ENCODE data around the gene CHST3.
"Not testable (repeated sequence)": the region's sequence is repeated elsewhere in the genome, so short reads cannot be mapped to it uniquely, and the experiment has no call there.

CHST3 gene

DNA sequence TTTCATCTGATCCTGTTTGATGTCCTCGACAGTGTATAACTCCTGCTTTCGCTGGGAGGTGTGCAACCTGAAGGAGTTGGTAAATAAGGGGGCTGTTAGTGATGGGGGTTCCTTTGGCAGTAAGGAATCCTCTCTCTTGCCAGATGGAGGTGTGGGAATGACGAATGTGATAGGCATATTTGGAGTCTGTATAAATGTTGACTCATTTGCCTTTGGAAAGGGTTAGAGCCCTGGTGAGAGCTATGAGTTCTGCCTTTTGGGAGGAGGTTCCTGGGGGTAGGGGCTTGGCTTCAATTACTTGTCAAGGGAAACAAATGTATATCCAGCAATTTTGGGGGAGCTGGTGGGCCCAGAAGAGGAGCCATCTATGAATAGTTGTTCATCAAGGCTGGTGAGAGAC, 11.4 kb upstream of the CHST3 start:
- no peak for DNase-seq

DNA sequence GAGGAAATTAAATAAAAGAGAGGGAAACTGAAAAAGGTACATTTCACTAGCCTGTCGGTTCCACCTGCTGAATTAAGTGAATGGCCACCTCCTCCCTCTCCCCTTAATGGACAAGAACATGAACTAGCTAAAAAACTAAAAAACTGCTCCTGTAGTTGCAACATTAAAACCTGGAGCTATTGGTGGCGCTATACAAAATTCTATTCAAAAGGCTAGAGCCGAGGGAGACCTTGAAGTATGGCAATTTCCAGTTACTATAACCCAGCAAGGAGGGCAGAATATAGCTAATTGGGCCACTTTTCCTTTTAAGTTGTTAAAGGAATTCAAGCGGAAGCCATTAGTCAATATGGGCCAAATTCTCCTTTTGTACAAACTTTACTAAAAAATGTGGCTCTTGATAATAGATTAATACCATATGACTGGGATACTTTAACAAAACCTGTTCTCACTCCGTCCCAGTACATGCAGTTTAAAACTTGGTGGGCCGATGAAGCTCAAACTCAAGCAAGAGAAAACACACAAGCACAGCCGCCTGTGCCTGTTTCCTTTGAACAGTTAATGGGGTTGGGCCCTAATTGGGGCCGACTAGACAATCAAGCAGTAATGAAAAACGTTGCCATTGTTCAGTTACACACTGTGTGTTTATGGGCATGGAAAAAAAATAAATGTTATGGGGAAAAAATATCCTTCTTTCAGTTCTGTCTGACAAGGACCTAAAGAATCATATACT, 6.5 kb upstream of the CHST3 start:
- no peak for DNase-seq

DNA sequence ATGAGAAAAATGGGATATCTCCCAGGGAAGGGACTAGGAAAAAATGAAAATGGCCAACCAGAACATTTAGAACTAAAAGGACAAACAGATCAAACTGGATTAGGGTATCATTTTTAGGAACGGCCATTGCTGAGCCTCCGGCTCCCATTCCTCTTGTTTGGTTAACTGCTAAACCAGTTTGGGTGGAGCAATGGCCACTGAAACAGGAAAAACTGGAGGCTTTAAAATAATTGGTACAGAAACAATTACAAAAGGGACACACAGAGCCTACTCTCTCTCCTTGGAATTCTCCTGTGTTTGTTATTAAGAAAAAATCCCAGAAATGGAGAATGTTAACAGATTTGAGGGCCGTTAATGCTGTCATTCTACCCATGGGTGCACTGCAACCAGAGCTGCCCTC, 4.7 kb upstream of the CHST3 start:
- DNase-seq, result no peak

DNA sequence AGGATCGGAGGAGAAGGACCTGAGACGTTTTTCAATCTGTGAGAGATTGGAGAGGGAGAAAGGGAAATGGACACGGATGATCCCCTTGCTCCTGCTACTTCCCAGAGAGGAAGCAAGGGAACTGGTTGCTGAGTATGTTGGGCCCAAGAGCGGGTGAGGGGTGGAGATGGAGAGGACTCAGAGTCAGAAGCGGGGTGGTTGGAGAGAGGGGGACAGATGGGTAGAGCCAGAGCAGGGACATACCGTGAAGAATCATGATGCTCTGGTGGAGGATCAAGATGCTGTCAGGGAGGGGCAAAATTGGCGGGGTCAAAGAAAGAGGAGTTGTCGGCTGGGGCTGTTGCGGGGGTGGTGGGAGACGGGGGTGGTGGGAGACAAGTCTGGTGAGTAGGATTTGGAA, 2.4 kb upstream of the CHST3 start:
- DNase-seq, result no peak

DNA sequence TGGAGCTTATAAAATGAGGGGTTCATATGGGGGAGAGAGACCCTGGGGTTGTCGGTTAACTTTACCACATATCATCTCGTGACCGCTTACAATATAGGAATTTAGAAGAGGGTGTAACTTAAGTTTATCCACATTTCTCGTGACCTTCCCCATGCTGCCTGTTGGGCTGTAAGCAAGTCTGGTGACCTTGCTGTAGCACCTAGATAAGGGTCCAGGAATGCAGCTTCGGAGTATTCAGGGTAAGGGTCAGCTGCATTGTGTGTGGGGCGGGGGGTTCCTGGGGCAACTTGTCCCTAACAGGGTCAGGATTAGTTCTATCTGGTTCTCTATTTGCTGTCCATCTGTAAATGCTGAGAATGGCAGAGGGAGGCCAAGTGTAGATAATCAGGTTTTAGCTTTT, 1.3 kb upstream of the CHST3 start:
- DNase-seq, result no peak

DNA sequence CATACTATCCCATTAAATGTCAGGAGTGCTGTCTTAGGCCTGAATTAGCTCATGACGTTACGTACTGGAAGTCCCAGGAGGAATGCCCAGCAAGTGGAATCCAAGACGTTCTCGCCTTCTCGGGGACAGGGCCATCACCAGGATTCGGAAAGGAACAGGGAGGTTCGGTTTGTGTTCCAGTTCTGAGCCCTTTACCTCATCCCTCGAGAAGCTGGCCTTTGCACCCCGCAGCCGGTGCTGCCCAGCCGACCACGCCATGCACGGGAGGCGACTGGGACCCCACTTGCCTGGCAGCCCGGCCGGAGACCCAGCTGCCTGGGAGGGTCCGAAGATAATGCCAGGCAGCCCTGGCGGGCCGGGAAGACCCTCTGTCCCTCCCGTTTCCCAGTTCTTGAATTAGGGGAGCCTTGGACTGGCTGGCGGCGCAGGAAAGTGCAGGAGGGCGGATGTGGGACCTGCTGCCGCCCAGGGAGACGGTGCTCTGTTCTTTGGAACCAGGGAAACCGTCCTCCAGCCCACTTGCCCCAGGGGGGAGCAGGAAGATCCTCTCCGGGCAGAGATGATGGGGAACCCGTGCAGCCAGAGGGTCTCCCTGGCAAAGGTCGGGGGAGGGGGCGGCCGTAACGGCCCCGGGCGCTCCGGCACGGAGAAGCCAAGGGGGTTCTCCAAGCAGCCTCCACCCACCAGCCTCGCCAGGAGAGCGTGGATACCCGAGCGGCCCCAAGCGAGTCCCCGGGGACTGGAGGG, 671 bp upstream of the CHST3 start:
- DNase-seq, result no peak

DNA sequence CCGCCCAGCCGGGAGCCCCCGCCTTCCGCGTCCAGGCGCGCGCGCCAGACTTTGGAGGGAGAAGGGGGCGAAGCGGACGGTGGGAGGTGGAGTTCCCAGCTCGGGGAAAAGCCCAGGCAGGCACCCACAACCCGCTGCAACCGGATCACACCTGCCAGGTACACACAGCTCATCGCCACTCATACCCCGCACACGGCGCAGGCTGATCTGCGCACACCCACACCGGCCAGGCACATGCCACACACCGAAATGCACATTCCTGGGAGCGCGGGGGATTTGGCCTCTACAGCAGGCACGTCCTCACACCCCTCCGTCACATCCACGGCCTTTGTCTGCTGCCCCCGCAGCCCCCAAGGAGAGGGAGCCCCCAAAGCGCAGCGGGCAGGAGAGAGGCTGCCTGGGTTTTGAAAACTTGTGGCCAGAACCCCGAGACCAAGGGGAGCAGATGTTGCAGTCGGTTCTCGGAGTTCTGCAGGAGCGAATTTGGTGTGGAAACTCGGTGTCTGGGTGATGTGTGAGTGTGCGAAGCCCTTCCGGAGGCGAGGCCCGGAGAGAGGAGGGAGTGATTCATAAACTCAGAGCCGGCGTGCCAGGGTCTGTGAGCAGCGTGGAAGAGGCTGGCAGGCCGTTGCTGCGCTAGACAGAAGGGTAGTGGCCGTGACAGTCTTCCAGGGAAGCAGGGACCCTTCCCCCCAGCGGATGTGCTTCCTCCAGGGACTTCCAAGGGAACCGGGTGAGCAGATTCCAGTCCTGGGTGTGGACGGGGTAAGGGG, 734 bp downstream of the CHST3 start:
- DNase-seq, result no peak

DNA sequence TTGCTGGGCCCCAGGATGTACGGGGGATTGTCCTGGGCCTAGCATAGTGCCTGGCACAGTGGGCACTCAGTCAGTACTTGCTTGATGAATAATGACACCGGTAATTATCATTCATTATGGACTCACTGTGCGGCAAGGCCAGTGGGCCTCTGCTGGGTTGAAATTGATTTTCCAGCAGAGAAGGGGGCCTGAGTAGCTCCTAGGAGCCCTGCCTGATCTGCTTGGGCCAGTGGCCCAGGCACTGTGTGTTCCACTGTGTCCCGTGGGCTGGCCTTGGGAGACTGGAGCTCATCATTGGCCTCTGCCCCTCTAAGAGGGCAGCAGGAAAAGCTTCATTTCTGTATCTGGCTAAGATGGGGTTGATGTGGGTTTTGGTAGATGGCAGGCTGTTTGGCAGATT, 1.4 kb downstream of the CHST3 start:
- no peak for DNase-seq

DNA sequence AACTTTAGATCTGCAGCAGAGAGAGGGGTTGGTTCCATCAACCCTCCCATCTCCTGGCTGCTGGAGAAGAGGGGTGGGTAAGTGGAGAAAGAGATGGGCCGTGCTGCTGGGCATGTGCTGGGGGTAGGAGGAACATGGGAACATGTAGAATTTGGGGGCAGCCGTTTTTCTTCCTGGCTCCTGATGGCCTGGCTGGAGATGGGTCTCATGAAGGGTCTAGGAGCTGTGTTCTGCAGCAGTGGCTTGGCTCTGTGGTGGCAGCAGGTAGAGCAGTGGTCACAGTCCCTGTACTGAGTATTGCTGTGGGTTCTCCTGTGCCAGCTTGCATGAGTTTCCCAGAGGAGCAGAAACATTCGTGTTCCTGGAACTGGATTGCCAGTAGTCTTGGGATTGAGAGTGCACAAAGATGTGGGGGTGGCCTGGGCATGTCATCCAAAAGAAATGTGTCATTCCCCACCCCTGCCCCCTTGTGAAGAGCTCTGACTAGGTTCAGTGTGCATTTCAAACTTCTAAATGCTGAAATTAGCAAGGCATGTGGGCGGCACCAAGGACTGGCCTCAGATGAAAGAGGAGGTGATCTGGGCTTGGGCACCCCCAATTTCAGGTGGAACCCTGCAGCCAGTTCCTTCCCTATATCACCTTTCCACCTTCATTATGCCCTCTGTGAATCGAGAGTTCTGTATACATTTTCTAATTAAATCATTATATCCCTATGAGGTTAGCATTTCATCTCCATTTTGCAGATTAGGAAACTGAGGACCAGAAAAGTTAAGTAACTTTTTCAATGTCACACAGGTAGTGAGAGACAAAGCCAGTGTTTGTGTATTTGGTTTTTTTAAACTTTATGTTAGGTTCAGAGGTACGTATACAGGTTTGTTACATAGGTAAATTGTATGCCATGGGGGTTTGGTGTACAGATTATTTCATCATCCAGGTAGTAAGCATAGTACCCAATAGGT, 2.1 kb downstream of the CHST3 start:
- no peak for DNase-seq

DNA sequence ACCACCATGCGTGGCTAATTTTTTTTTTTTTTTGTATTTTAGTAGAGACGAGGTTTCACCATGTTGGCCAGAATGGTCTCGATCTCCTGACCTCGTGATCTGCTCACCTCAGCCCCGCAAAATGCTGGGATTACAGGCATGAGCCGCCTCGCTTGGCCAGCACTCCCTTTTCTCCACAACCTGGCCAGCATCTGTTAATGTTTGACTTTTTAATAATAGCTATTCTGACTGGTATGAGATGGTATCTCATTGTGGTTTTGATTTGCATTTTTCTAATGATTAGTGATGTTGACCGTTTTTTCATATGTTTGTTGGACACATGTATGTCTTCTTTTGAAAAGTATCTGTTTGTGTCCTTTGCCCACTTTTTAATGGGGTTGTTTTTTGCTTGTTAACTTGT, 3.8 kb downstream of the CHST3 start:
- DNase-seq, result not testable (repeated sequence)

DNA sequence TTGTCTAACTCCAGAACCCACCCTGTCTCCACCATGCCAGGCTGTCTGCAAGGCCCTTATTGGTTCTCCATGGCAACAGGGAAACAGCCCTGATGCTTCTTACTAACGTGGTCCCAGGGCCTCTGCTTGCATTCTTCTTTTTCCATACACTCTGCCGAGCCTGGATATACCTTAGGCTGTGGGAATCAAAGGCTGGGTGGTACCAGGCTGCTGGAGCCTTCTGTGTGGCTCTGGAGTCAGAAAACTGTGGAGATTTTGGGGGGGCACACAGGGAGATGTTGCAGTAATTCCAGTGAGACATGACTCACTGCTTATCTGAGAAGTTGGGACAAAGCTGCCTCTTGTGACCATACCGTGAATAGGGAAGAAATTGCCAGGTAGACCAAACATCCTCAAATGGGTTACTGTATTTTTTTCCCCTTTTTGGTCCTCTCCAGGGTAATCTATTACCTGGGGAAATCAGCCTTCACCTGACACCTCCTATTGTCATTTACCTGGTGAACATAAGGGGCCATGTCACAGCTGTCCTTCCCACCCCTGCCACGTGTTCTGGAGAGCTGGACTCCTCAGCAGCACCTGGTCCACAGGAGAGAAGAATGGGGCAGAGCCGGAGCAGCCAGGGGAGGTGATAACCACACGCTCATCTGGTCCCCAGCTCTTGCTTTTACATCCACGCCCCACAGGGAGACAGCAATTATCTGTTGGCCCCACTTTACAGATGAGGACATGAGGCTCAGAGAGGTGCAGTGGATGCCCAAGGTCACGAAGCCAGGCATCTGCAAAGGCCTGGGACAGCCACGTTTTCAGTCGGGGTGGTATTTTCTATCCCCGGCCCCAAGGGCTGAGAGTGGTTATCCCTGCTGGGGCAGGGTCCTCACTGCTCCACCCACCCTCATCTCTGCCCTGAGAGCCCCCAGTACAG, 4.6 kb downstream of the CHST3 start:
- DNase-seq, result no peak

DNA sequence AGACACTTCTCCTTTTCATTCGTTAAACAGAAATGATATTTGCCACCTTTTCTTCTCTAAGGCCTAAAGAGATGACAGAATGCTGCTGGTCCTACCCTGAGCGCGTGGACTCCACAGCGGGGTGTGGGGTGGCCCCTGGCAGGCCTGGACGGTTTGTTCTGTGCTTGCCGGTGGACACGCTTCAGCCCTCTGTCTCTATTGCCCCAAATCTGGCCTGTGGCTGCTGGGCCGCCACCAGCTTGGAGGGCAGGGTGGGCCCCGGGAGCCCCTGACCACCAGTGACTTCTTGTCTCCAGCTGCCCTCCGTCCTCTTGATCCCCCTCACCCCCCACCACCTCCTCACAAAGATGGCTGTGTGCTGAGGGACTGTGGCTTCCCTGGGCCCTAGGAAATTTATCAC, 5.7 kb downstream of the CHST3 start:
- no peak for DNase-seq

DNA sequence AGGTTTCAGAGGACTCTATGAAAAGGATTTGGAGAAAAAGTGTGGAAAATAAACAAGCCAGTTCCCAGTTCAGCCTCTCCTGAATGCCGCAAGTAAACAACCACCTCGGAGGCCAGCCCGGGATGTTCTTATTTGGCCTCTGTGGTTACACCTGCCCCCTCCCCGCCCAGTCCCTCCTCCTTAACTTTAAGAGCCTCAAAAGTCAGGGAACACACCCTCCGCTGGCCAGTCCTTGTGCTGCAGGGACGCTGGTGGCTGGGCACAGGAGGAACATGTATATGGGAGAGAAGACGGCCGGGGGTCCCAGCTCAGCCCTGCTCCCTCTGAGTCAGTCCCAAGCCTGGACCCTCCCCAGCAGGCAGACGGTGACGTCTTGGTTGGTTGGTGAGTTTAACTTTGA, 6.1 kb downstream of the CHST3 start:
- DNase-seq, result no peak

DNA sequence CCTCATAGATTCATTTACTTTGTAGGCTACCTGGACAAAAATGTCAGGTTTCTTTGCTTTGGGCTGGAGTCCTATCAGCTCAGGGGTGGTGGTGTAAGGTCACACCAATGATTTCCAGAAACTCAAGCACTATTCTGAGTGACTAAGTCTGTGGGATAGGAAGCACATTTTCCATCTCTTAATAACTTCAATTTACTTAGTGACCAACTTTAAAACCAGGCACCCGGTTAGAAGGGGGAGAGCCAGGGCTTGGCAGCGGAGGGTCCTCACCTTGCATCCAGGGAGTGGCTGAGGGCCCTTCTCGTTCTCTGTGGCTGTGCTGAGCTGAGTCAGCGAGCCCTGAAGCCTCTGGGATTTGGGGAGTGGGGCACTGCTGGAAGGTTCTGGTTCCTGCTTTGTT, 6.7 kb downstream of the CHST3 start:
- no peak for DNase-seq

DNA sequence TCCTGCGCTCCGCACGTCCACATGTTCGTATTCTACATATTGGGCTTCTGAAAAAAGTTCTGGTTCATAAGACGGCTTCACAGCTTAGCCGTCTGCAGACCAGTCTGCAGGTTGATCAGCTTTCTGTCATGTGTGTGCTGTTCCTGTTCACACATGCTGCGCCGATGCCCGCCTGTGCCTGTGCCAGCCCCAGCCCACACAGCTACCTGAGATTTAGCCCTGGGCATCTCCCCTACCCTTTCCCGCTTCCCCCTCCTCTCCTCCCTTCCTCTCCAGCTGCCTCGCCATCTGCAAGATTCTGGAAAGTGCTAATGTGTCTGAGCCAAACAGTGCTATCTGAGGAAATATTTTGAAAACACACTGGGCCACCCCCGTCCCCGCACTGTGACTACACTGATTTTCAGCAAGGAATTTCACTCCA, 7.1 kb downstream of the CHST3 start:
- DNase-seq, result no peak

DNA sequence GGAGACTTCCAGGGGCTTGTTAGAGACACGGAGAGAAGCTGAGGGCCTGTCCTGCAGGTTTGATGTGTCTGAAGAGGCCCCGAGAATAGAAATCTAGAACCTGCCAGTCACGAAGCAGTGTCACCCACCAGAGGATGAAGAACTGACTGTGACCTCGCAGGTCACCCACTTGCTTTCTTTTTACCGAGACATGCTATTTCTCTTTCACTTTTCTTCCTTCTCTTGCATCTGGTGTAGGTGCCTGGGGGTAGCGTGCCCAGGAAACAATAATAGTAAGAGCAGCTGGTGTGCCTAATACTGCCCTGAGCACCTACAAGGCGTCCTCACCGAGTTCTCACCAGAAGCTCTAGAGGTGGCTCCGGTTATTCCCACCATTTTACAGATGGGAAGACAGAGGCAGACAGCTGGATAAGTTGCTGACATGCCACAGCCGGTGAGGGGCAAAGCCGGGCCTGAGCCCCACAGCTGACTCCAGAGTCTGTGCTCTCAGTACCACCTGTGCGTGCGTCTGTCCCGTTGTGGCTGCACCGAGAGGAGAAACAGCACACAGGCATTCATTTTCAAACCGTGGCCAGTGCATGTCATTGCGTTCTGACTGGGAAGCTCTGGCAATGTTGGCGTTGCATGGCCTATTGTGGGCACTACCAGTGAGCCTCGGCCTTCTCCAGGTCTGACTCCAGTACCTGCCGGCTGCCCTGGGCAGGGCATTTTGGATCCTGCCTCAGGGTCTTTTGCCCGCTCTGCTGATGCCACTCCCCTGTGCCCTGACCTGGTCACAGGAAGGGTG, 7.8 kb downstream of the CHST3 start:
- no peak for DNase-seq

DNA sequence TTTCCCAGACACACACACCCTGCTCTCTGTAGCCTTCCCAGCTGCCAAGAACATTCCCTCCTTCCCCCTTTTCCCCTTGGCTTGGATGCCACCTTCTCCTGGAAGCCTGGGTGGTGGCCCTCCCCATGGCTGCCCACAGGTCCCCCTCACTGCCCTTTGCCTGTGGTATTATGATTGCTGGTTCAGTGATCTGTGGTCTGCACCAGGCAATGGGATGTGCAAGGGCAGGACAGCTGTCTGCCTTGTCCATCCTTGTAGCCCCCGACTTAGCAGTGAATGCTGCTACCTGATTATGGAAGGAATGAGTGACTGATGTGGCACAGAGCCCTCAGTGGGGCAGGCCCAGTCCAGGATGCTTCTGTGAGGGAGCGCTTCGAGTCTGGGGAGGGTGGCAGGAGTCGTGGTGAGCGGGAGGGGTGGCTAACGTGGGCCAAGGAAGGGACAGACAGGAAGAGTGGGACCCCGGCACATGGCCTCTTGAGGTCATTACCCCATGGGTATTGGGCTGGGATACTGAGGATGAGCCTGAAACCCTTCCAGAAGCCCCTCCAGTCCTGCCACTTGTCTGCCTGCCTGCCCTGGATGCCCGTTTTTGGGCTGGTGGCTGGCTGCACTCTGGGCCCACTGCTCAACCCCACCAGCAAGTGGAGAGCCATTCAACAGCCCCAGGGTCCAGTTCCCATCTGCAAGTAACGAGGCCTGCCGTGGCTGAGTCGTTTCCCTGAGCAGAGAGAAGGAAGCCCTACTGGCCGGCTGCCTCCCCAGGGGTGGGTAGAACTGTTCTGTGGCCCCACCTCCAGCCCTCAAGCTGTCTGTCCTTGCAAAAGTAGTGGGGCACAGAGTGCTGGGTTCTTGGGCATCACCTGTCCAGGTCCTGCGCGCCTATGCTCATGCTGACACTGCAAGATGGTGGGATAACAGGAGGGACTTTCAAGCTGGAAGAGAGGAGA, 8.8 kb downstream of the CHST3 start:
- no peak for DNase-seq

DNA sequence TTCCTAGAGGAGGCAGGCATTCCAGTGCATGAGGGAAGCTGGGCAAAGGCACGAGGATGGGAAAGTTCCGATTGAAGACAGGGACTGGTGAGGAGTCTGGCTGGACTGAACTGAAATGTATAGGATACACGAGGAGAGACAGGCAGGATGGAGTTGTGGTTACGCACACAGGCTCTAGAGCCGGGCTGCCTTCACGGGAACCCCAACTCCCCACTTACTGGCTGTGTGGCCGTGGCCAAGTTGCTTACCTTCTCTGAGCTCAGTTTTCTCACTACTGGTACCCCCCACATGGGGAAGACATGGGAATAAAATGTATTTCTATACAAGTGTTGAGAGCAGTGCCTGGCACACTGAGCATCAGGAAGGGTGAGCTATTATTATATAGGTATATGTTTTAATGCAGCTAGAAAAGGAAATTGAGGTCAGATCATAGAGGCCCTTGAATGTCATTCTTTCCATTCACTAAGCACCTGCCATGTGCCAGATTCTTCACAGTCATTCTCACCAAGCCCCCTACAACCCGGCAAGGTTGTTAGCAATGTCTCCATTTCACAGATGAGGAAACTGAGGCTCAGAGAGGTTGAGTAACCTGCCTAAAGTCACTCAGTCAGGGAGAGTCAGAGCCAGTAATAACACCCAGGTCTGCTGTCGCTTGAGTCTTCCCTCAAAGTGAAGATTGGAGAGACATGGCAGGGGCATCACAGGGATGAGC, 9.7 kb downstream of the CHST3 start:
- DNase-seq, result no peak

DNA sequence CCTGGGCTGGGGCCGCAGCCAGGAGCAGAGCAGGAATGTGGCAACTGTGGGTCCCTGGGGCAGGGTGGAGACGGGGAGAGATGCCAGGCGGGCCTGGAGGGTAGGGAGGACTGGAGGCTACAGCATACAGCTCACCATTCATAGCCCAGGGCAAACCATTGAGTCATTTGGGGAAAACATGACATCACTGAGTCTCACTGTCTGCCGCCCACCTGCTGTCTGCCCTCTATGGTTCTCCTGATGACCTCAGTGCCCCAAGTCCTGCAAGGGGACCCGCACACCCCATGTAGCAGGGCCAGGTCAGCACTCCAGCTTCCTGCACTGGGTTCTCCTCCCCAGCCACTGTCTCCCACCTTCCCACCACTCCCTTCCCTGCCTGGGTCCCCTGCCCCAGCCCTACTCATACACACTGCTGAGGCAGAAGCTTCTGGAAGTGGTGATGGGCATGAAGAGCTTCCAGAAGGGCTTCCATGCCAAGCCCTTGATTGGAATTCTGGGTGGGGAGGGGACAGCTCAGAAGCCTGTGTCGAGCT, 10.4 kb downstream of the CHST3 start:
- no peak for DNase-seq

All from COR-L47 (cell line).